GM12801 (cell line): Measurements from ENCODE around the gene CDC25A.

ENCODE experiments used
- CTCF ChIP-seq: IDR thresholded peaks from one replicate; pipeline ENCODE4 v1.5.1; 2011; ENCODE audit warnings: control low read depth; ENCODE audit not compliant: insufficient read length; ENCODE audit errors: extremely low read depth

The CDC25A gene

GRCh38 chr3:48222616-48223513 is 34.6 kb upstream of the CDC25A start, which contains the start of gene CAMP:
Gene CAMP (plus strand): TSS chr3:48223495. CDS start chr3:48223512, 17 bp downstream.
- no peak for TF ChIP-seq CTCF

DNA sequence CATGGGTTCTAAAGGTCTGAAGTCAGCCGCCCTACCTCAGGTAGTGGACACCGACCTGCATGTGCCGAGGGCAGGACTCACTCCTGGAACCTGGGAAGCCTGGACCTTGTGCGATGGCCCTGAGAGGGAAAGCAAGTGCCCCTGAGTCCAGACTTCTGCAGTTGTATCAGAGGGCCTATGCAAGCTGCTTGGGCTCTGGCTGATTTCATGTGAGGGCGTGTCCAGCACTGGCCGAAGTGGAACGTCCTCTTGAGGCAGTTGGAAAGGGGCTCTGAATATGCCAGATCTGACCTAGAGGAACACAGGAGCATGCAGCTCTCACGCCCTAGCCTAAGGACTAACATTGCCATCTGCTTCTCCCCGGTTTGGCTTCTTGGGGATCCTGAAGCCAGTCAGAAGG is 32.5 kb upstream of the CDC25A start:
- no peak for TF ChIP-seq CTCF

DNA sequence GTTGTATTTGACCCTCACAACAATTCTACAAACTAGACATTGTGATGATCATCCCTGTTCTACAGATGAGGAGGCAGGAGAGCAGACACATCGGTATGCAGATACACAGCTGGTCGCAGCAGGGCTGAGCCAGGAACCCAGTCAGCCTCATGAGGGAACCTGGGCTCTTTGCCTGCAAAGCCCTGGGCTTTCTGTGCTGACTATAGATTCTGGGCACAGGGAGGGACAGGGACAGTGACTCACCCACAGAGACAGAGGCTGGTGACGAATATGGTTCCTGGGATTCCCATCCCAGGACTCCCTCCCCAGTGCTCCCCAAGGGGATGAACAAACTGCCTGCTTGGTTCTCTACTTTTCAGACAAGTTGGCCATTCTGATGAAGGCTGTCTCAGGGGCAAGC is 31.3 kb upstream of the CDC25A start:
- no peak for TF ChIP-seq CTCF

DNA sequence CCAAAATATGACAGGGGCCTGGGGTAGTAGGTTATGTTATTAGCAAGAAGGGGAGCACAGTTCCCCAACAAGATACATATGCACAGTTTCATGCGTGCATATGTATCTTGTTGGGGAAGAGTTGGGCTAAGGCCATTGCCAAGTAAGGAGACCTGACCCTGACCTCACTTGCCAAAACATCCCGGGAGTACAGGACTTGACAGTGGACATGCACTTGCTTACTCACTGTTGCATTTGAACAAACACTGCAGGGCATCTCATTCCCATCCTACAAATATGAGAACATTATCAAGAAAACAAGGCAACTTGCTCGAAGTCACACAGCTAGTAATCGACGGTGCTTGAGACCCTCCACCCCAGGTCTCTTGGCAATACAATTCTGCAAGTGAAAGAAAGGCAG is 30.3 kb upstream of the CDC25A start:
- no peak for TF ChIP-seq CTCF

DNA sequence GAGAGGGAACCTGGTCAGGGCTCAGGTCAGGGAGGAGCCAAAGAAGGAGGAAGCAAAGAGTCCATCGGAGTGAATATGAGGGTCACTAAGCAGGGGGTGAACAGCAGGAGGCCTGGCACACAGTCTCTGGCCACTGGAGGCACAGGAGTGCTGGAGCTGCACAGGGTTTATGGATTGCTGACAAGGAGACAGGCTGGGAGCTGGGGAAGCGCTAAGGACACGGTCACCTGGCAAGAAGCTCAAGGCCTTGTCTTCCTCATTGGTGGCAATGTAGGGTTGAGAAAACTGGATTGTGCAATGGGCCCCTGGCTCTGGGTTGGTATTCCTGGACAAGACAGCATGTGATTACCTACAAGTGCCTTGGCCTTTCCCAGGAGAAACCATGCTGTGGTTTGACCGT is 29.2 kb upstream of the CDC25A start:
- no peak for TF ChIP-seq CTCF

- TF ChIP-seq CTCF = no peak
Measured at GRCh38 chr3:48215876-48216275, 27.7 kb upstream of the CDC25A start.

GRCh38 chr3:48215466-48215865 is 27.2 kb upstream of the CDC25A start:
- no peak for TF ChIP-seq CTCF
